Esophagus muscularis mucosa (tissue), 4 donors: ENCODE measurements around the gene LRRFIP2. TPM values are rescaled to one million over a fixed set of nuclear protein-coding genes. Genes with fewer than 3 reads are reported as not detected.
A peak's percentile ranks its signal among the peaks of the same experiment; 100 is the strongest.

Experiments used
- DNase-seq: peaks from one replicate; pipeline ENCODE4 v3.0.0-alpha.2; 2017; ENCODE audit errors: extremely low spot score
- H3K27ac ChIP-seq, 4 donors: fragments of 200-600 bp; sonication (generic); replicated peaks in 1 of 4; 1 replicate in 3 of 4; 2 replicates in 1 of 4; pipeline ENCODE4 v1.5.1; 2016 to 2019; ENCODE audit warnings: mild to moderate bottlenecking in 1 of 4
- H3K27me3 ChIP-seq, 4 donors: fragments of 200-600 bp; sonication (generic); one replicate each; pipeline versions ENCODE4 v1.5.1 to v1.6.0; 2016 to 2019
- H3K36me3 ChIP-seq, 4 donors: fragments of 200-600 bp; sonication (generic); one replicate each; pipeline ENCODE4 v1.5.1; 2016 to 2019
- H3K4me1 ChIP-seq, 4 donors: fragments of 200-600 bp; sonication (generic); one replicate each; pipeline ENCODE4 v1.5.1; 2016 to 2019
- H3K4me3 ChIP-seq, 4 donors: fragments of 200-600 bp; sonication (generic); 1 replicate in 2 of 4; 2 replicates in 2 of 4; pipeline ENCODE4 v1.5.1; 2016 to 2019; ENCODE audit warnings: mild to moderate bottlenecking in 4 of 4, moderate library complexity in 1 of 4
- H3K9me3 ChIP-seq, 4 donors: fragments of 200-600 bp; sonication (generic); 1 replicate in 3 of 4; 2 replicates in 1 of 4; pipeline ENCODE4 v1.5.1; 2016 to 2019
- CTCF ChIP-seq, 3 experiments: fragments of 200-600 bp in 2 of 3; fragments of 450-650 bp in 1 of 3; sonication (generic) in 2 of 3; IDR thresholded peaks; one replicate each; pipeline ENCODE4 v1.5.1; 2017 to 2019; ENCODE audit warnings: antibody characterized with exemption in 3 of 3, mild to moderate bottlenecking in 2 of 3, moderate library complexity in 1 of 3
- EP300 ChIP-seq: sonication (generic); formaldehyde crosslinking; IDR thresholded peaks from one replicate; pipeline ENCODE4 v1.6.1; 2017; ENCODE audit warnings: antibody characterized with exemption
- POLR2A ChIP-seq: fragments of 450-650 bp; IDR thresholded peaks from one replicate; pipeline ENCODE4 v1.6.1; 2017; ENCODE audit warnings: antibody characterized with exemption, moderate library complexity, mild to moderate bottlenecking, low read depth
- POLR2AphosphoS5 ChIP-seq, 2 donors: sonication (generic); formaldehyde crosslinking; IDR thresholded peaks; one replicate each; pipeline ENCODE4 v1.6.1; 2017; ENCODE audit warnings: antibody characterized with exemption in 2 of 2
- WGBS: methylation state at CpG from one replicate; pipeline ENCODE4 v1.1.5; 2018; 5-methylcytosine and 5-hydroxymethylcytosine counted together
- intact Hi-C: fragments of 100-400 bp; cut with DNase I; formaldehyde crosslinking; loops from one replicate; pipeline ENCODE4 v1.15.1; 2023
- total RNA-seq, 4 donors: library from RNA; depleted of rRNA; stranded (reverse); fragments of >200 nt; gene quantifications; one replicate each; pipeline versions ENCODE4 v1.1.0 to v1.2.1, GENCODE V29; 2016

LRRFIP2 gene
- total RNA-seq, 4 donors from 2014 or later, result 76.9 to 104 (median 93.4) TPM

DNA sequence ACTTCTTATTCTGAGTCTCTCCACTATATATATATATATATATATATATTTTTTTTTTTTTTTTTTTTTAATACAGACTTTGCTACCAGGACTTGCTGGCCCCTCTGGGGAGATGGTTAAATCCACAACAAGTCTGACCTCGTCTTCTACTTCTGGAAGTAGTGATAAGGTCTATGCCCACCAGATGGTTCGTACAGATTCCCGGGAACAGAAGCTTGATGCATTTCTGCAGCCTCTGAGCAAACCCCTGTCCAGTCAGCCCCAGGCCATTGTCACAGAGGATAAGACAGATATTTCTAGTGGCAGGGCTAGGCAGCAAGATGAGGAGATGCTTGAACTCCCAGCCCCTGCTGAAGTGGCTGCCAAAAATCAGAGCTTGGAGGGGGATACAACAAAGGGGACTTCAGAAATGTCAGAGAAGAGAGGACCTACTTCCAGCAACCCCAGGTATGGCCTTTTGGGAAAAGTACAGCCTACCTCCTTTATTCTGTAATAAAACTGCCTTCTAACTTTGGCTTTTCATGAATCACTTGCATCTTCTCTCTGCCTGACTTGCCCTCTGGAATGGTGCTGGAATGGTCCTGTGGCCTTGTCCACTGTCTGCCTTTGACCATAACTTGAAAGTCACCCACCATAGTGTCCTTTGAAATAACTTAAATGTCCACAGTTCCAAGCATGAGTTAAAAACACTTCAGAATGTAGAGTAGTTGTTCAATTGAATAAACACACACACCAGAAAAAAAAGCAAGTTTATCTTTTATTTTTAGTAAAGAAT is 148.6 kb downstream of the LRRFIP2 start:
- no peak for TF ChIP-seq EP300
- no peak for TF ChIP-seq POLR2A
- no peak for TF ChIP-seq CTCF (IDR thresholded peaks at IDR 0.05)
- TF ChIP-seq POLR2AphosphoS5 (IDR thresholded peaks at IDR 0.05), result no peak
- Histone ChIP-seq H3K4me3 (no peak overlapping the region), H3K9me3 (no peaks in the 10 kb centered on the region), H3K27ac (no peak overlapping the region), H3K36me3 (peaks cover 32 to 80% (median 59%) of the 10 kb centered on the region in 4 donors), H3K4me1 (peaks cover 11 to 22% (median 17%) of the 10 kb centered on the region in 4 donors), H3K27me3 (no peaks in the 10 kb centered on the region)
- no peak for DNase-seq
- intact Hi-C loops, result loop anchor here (5.0 kb wide), 1 partner anchor 187 kb away; no protein-coding TSS in a partner anchor
- WGBS, result 98% methylated on average over 3 of the region's 3 CpGs

GRCh38 chr3:37024820-37025405 is 149.5 kb downstream of the LRRFIP2 start:
- TF ChIP-seq EP300 (no peak), POLR2AphosphoS5 (IDR thresholded peaks at IDR 0.05) (no peak), POLR2A (no peak), CTCF (IDR thresholded peaks at IDR 0.05) (no peak)
- no peaks in the 10 kb centered on the region for H3K27me3 ChIP-seq
- WGBS, result 85% methylated on average over 3 of the region's 3 CpGs
- intact Hi-C loops, result loop anchor here (5.0 kb wide), 1 partner anchor 187 kb away; no protein-coding TSS in a partner anchor
- H3K27ac ChIP-seq, result no peak overlapping the region
- H3K4me3 ChIP-seq, result no peak overlapping the region
- no peaks in the 10 kb centered on the region for H3K9me3 ChIP-seq
- H3K4me1 ChIP-seq, result peaks cover 2 to 14% (median 9%) of the 10 kb centered on the region in 4 donors
- DNase-seq, result no peak
- H3K36me3 ChIP-seq, result peaks cover 40 to 82% (median 67%) of the 10 kb centered on the region in 4 donors

DNA sequence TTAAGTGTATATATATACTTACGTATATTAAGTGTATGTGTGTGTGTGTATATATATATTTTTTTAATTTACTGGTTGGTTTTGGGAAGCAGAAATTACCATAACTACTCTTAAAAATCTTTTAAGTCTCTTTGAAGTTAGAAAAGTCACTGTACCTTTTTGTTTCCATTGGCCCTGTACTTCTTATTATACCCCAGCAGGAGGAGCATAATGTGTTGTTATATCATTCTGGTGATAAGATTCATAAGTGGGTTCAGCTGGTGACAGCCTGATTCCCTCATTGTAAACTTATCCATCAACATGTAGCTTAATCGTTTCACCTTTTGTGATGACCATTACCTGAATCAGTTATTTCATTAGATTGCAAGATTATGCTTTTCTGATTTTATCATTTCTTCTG is 150.3 kb downstream of the LRRFIP2 start:
- DNase-seq, result no peak
- intact Hi-C loops, result no loop called here

DNA sequence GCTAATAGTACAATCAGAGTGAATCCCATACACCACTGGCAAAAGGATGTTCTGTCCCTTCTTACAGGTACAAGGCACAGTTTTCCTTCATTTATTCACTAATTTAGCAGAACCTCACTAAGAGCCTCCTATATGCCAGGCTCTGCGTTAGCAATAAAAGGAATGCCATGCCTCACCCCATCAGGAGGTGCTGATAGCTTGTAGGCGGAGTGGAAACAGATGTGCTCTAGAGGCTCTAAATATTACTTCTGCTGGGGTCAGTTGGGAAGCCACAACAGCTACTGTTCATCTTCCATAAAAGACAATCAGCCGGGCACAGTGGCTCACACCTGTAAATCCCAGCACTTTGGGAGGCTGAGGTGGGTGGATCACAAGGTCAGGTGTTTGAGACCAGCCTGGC is 156.7 kb downstream of the LRRFIP2 start:
- Histone ChIP-seq H3K4me1 (peaks cover 0 to 3% (median 0%) of the 10 kb centered on the region in 4 donors), H3K4me3 (no peak overlapping the region), H3K27ac (no peak overlapping the region), H3K36me3 (peaks cover 59 to 98% (median 95%) of the 10 kb centered on the region in 4 donors), H3K9me3 (no peaks in the 10 kb centered on the region), H3K27me3 (no peaks in the 10 kb centered on the region)
- DNase-seq, result no peak
- TF ChIP-seq POLR2A (no peak), POLR2AphosphoS5 (IDR thresholded peaks at IDR 0.05) (no peak), CTCF (IDR thresholded peaks at IDR 0.05) (no peak), EP300 (no peak)
- intact Hi-C loops, result no loop called here
- WGBS, result 84% methylated on average over 3 of the region's 3 CpGs

More for the DNA sequence above, 150.3 kb downstream of the LRRFIP2 start:
- H3K4me3 ChIP-seq, result no peak overlapping the region
- WGBS, result 86% methylated on average over 2 of the region's 2 CpGs
- no peak overlapping the region for H3K27ac ChIP-seq
- TF ChIP-seq CTCF (IDR thresholded peaks at IDR 0.05) (peak; percentile 49 to 61 (median 61)), POLR2A (no peak)
- H3K36me3 ChIP-seq, result peaks cover 48 to 82% (median 74%) of the 10 kb centered on the region in 4 donors
- H3K9me3 ChIP-seq, result no peaks in the 10 kb centered on the region
- H3K4me1 ChIP-seq, result peaks cover 0 to 7% (median 3%) of the 10 kb centered on the region in 4 donors
- H3K27me3 ChIP-seq, result no peaks in the 10 kb centered on the region
